ENCODE data around the gene TMEM203.

Gene TMEM203

DNA sequence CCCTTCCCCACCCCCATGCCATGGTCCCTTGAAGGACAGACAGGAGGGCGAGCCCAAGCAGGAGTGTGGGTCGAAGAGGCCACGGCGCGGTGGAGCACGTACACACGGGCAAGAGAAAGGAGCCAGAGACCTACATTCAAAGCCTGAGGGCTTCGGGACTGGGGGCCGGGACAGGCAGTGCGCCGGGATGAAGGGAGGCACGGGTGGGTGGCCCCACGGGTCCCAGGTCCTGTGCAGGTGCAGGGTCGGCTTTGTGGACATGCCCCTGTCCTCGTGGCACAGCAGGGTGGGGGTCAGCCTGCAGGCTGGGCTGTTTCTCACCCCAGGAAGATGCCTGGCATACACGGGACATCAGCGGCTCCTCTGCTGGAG lies 45.4 kb downstream of the TMEM203 start:
- H3K27ac ChIP-seq = no peak overlapping the region
- TF ChIP-seq CTCF (conservative IDR thresholded peaks at IDR 0.05) (no peak), ZFX (IDR thresholded peaks at IDR 0.05) (no peak)

GRCh38 chr9:137159105-137160053 lies 46.1 kb downstream of the TMEM203 start:
- H3K27ac ChIP-seq = no peak overlapping the region

DNA sequence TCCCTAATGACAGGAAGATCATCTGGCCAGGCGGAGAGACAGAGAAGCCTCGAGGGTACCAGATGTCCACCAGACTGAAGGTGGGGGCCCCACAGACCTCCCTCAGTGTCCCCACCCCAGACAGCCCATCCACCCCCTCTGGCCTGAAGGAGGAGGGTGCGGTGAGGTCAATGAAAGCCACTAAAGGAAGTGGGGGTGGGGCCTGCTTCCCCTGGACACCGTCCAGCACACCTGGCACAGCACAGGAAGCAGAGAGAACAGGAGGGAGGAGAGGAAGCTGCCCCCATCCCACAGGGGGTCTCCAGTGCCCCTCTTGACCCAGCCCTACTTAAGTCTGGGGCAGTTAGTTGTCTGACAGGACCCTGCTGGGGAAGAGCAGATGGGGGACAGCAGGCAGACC lies 46.8 kb downstream of the TMEM203 start:
- TF ChIP-seq ZFX (IDR thresholded peaks at IDR 0.05) (no peak), CTCF (conservative IDR thresholded peaks at IDR 0.05) (no peak)
- H3K27ac ChIP-seq = no peak overlapping the region

More at GRCh38 chr9:137159105-137160053, 46.1 kb downstream of the TMEM203 start:
- TF ChIP-seq CTCF (conservative IDR thresholded peaks at IDR 0.05) (no peak), ZFX (IDR thresholded peaks at IDR 0.05) (no peak)

DNA sequence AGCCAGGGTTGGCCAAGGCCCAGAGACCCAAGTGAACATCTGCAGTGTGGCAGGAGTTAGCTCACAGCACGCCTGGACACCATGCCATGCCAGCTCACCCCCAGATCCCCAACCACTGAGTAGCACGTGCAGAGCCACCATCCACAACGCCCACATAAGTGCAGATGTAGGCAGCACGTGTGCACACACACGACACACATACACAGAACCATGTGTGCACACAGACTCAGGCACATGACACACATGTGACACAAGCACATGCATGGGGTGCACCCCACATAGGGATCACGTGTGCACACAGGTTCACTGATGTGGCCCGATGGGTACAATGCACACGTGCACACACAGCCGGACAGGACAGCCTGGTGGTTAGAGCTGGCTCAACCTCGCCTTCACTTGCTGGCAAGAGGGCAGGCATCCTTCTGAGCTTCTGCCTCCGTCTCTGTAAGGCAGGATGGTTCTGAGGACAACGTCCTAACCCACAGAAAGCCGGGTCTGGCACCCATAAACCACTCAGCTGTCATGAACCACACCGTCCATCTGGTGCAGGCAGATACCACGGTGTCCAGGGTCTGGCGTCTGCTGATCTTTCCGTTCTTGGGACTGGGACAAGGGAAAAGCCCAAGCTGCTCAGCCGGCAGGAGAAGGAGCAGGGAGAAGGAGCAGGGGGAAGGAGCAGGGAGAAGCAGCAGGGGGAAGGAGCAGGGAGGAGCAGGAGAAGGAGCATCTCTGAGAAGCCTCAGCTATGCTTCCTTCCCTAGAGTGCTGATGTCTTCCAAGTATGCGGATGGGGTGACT lies 47.6 kb downstream of the TMEM203 start:
- no peak overlapping the region for H3K27ac ChIP-seq
- no peak for TF ChIP-seq CTCF (conservative IDR thresholded peaks at IDR 0.05)
- no peak for TF ChIP-seq ZFX (IDR thresholded peaks at IDR 0.05)

DNA sequence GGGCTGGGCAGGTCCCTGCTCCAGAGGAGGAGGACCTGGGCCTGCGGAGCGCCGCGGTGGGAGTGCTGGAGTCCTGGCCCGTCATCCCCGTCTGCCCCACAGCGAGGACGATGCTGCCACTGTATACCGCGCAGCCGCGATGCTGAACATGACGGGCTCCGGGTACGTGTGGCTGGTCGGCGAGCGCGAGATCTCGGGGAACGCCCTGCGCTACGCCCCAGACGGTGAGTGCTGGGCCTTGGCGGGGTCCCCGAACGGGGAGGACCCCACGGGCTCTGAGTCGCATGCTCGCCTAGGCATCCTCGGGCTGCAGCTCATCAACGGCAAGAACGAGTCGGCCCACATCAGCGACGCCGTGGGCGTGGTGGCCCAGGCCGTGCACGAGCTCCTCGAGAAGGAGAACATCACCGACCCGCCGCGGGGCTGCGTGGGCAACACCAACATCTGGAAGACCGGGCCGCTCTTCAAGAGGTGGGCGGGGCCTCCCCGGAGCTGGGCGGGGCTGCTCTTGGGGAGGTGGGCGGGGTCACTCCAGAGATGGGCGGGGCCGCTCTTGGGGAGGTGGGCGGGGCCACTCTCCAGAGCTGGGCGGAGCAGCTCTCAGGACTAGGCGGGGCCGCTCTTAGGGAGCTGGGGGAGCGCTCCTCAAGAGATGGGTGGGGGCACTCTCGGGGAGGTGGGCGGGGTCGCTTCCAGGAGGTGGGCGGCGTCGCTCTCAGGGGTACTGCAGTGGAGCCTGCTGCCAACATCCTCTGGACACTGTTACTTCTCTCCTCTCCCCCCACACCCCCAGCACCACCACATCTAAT lies 48.7 kb downstream of the TMEM203 start:
- no peak overlapping the region for H3K27ac ChIP-seq

More for the DNA sequence above, 48.7 kb downstream of the TMEM203 start:
- TF ChIP-seq CTCF (conservative IDR thresholded peaks at IDR 0.05) (no peak), ZFX (IDR thresholded peaks at IDR 0.05) (no peak)
